OCI-LY3 (cell line): ENCODE data around the gene BICD1.

Experiments used
- EZH2phosphoT487 ChIP-seq: fragments of 200-600 bp; shearing (Covaris generic); IDR thresholded peaks from 2 replicates; pipeline ENCODE4 v1.6.1; 2018; ENCODE audit warnings: antibody characterized with exemption, mixed run types, low read depth
- TF ChIP-seq, protein P1 (sequence below): fragments of 200-600, 300-600 bp; sonication (generic); IDR thresholded peaks from 2 replicates; pipeline ENCODE4 v1.5.1; 2014; ENCODE audit warnings: antibody characterized with exemption, low read length, low read depth

DNA sequence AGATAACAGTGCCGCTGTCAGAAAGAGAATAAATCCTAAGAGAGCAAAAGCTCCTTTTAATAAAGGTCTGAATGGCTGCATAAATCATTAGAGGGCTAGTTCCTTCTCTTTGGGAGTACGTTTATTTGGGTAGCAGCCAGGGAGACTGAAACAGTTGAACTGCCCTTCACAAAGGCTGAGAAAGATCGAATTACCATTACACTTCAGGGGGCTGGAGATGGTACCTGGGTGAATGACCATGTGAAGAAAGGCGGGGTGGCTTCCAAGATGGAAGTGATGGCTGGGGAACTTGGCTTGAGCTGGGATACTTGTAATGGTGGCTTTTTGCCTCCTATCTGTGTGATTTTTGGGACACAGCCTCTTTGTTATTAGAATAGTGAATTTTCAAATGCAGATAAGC lies 291.0 kb downstream of the BICD1 start:
- TF ChIP-seq, protein P1, sequence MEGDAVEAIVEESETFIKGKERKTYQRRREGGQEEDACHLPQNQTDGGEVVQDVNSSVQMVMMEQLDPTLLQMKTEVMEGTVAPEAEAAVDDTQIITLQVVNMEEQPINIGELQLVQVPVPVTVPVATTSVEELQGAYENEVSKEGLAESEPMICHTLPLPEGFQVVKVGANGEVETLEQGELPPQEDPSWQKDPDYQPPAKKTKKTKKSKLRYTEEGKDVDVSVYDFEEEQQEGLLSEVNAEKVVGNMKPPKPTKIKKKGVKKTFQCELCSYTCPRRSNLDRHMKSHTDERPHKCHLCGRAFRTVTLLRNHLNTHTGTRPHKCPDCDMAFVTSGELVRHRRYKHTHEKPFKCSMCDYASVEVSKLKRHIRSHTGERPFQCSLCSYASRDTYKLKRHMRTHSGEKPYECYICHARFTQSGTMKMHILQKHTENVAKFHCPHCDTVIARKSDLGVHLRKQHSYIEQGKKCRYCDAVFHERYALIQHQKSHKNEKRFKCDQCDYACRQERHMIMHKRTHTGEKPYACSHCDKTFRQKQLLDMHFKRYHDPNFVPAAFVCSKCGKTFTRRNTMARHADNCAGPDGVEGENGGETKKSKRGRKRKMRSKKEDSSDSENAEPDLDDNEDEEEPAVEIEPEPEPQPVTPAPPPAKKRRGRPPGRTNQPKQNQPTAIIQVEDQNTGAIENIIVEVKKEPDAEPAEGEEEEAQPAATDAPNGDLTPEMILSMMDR: no peak
- TF ChIP-seq EZH2phosphoT487: no peak
